Type B pancreatic cell (in vitro differentiated cells): ENCODE measurements around the gene DOK4. TPM values are rescaled to one million over a fixed set of nuclear protein-coding genes. Genes with fewer than 3 reads are reported as not detected.

ENCODE experiments used
- DNase-seq: peaks from one replicate; pipeline ENCODE4 v3.0.0; 2021; ENCODE audit warnings: mixed read lengths; ENCODE audit not compliant: unreplicated experiment; ENCODE audit errors: extremely low spot score
- H3K27ac Mint-ChIP-seq: 2 replicates; pipeline ENCODE4 v1.8.0; 2021; ENCODE audit warnings: mild to moderate bottlenecking, mixed read lengths
- H3K27me3 Mint-ChIP-seq: 2 replicates; pipeline ENCODE4 v1.8.0; 2021; ENCODE audit warnings: mixed read lengths
- H3K36me3 Mint-ChIP-seq: 2 replicates; pipeline ENCODE4 v1.8.0; 2021; ENCODE audit warnings: mixed read lengths
- H3K4me1 Mint-ChIP-seq: one replicate; pipeline ENCODE4 v1.8.0; 2021; ENCODE audit warnings: mixed read lengths; ENCODE audit not compliant: unreplicated experiment
- H3K4me3 Mint-ChIP-seq: 2 replicates; pipeline ENCODE4 v1.8.0; 2021; ENCODE audit warnings: mild to moderate bottlenecking, mixed read lengths
- H3K9me3 Mint-ChIP-seq: 2 replicates; pipeline ENCODE4 v1.8.0; 2021; ENCODE audit warnings: mixed read lengths
- total RNA-seq: library from RNA; stranded (reverse); gene quantifications from 2 replicates; pipeline ENCODE4 v1.2.1, GENCODE V29; 2021; ENCODE audit warnings: low replicate concordance
- TF ChIP-seq, protein P1 (sequence below): fragments of 200-600 bp; sonication (generic); conservative IDR thresholded peaks from 2 replicates; pipeline ENCODE4 v1.5.0; 2021; ENCODE audit warnings: antibody characterized with exemption, mild to moderate bottlenecking

DOK4 gene
- total RNA-seq, 1 donor from 2014 or later = 33.3 TPM

DNA sequence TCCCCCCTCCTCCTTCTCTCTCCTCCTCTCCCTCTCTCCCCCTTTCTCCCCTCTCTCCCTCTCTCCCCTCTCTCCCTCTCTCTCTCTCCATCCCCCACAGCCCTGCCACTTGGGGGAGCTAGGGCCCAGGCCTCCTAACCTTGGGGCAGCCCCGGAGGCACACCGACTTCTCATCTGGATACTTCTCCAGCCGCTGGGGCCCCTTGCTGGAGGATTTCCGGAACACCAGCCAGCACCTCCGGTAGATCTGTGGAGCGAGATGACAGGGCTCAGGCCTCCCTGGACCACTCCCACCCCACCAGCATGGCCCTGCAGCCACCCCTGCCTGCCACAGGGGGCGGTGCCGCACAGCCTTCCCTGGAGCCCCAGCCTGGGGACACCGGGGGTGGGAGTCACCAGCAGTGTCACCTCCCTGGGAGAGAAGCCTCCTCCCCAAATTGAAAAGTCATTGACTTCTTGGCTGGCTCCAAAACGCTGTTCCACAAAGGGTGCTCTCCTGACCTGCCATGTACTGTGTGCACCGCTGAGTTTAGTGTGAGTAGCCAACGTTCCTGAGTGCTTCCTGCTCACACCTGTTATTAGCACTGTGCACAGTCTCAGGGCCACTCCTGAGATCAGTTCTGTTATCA, 10.5 kb downstream of the DOK4 start:
- H3K27ac Mint-ChIP-seq = no peak overlapping the region
- peaks cover 9% of the 10 kb centered on the region for H3K36me3 Mint-ChIP-seq
- no peaks in the 10 kb centered on the region for H3K9me3 Mint-ChIP-seq
- H3K4me1 Mint-ChIP-seq = peaks cover 39% of the 10 kb centered on the region
- TF ChIP-seq, protein P1, sequence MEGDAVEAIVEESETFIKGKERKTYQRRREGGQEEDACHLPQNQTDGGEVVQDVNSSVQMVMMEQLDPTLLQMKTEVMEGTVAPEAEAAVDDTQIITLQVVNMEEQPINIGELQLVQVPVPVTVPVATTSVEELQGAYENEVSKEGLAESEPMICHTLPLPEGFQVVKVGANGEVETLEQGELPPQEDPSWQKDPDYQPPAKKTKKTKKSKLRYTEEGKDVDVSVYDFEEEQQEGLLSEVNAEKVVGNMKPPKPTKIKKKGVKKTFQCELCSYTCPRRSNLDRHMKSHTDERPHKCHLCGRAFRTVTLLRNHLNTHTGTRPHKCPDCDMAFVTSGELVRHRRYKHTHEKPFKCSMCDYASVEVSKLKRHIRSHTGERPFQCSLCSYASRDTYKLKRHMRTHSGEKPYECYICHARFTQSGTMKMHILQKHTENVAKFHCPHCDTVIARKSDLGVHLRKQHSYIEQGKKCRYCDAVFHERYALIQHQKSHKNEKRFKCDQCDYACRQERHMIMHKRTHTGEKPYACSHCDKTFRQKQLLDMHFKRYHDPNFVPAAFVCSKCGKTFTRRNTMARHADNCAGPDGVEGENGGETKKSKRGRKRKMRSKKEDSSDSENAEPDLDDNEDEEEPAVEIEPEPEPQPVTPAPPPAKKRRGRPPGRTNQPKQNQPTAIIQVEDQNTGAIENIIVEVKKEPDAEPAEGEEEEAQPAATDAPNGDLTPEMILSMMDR = peak; percentile 81
- DNase-seq = no peak
- H3K27me3 Mint-ChIP-seq = no peaks in the 10 kb centered on the region
- H3K4me3 Mint-ChIP-seq = no peak overlapping the region

DNA sequence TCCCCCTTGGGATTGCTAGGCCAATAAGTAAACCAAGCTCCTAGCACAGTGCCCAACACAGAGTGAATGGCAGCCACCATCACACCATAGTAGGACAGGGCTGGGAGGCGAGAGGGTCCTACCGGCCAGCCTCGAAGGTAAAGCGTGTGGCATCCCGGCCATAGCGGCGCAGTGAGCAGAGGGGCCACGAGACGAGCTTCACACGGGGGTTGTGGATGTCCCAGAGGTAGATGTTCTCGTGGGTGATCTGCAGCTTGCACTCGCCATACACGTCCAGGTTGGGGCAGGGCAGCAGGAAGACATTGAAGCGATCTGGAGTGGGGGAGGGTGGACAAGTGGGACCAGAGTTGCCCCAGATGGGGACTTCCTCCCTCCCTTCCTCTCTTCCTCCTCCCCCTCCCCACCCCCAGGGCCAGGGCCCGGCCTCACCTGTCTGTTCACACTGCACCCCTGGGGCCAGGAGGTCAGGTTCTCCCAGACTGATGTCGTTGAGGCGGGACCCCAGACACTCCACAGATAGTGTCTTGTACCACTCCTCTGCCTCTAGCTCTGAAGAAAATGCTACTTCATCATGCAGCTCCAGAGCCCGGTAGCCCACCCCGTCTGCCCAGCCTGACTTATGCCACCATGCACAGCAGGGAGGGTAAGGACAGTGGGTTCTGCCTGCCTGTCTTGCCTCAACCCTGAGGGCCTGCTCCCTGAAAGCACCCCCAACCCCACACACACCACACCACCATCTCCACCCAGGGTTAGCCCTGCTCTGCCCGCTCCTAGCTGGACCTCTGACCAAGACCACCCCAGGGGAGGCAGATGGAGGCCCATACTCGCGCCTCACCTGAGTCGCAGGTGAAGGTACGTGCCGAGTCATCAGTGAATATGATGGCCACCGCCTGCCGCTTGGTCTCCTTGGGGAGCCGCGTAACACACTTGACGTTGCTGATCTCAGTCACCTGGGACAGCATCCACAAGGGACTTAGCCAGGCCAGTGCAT, 11.3 kb downstream of the DOK4 start:
- Mint-ChIP-seq H3K36me3 (peaks cover 10% of the 10 kb centered on the region), H3K9me3 (no peaks in the 10 kb centered on the region), H3K27me3 (no peaks in the 10 kb centered on the region), H3K4me3 (no peak overlapping the region), H3K27ac (no peak overlapping the region), H3K4me1 (peaks cover 33% of the 10 kb centered on the region)
- TF ChIP-seq, protein P1 = no peak
- no peak for DNase-seq

DNA sequence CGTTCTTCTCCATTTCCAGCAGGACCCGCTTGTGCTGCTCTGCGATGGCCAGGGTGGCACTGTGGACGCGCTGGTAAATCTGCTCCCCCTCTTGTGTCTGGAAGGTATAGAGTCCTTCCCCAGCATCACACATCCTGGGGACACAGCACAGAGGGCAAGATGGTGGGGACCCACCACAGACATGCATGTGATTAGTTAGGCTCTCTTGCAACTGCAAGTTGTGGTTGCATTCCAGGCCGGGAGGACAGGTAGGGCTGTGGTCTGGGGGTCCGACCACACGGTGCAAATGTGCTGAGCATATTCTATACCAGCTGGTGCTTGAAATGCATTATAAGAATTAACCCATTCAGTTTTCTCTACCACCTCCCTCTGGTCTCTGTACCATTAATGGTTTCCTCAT, 12.4 kb downstream of the DOK4 start:
- H3K27ac Mint-ChIP-seq = no peak overlapping the region
- peaks cover 26% of the 10 kb centered on the region for H3K4me1 Mint-ChIP-seq
- TF ChIP-seq, protein P1 = no peak
- H3K4me3 Mint-ChIP-seq = no peak overlapping the region
- peaks cover 10% of the 10 kb centered on the region for H3K36me3 Mint-ChIP-seq
- H3K9me3 Mint-ChIP-seq = no peaks in the 10 kb centered on the region
- DNase-seq = no peak
- H3K27me3 Mint-ChIP-seq = no peaks in the 10 kb centered on the region

DNA sequence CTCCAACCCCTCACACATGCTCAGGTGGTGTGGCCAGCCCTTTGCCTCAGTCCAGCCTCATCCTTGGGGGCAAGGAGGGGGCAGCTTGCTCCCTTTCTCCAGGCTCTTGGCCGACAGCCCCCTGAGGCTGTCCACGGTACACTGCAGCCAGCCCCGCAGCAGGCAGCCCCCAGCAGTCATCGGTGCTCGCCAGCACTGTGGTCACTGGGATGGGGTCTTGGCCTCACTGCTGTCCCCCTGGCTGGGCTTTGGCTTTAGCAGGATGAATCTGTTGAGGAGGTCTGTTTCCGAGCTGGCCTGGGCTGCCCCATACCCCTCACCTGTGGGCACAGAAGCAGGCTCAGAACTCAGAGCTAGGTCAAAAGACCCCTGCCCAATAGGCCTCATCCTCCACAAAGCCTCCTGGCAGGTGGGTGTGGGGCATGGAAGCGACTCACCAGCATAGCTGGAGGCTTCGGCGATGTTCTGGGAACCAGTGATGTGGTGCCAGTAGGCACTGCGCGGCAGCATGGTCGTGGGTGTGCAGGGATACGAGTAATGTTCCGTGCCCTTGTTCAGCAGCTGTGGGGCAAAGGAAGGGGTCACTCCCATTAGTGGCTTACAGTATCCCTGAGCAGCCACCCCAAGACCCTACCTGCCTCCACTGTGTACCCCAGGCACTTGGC, 13.0 kb downstream of the DOK4 start:
- peaks cover 16% of the 10 kb centered on the region for H3K36me3 Mint-ChIP-seq
- H3K9me3 Mint-ChIP-seq = no peaks in the 10 kb centered on the region
- TF ChIP-seq, protein P1 = no peak
- H3K27ac Mint-ChIP-seq = no peak overlapping the region
- no peaks in the 10 kb centered on the region for H3K27me3 Mint-ChIP-seq
- H3K4me1 Mint-ChIP-seq = peaks cover 20% of the 10 kb centered on the region
- DNase-seq = no peak
- no peak overlapping the region for H3K4me3 Mint-ChIP-seq

DNA sequence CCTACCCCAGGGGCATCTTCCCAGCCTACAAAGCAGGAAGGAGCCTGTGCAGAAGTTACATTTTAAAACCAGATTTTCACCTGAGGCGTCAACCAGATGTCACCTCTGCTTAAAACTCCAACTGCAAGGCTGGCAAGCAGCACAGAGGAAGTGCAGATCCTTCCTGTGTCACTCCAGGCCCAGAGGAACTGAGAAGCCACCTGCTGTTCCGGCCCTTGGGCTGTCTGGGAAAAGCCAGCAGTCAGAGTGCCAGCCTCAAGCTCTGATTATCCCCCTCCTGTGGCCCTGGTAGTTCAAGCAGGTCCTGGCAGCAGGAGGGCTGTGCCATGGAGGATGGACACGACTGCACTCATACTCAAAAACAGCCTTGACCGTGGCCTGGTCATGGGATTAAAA, 13.6 kb downstream of the DOK4 start:
- H3K4me3 Mint-ChIP-seq = no peak overlapping the region

More for the DNA sequence above, 13.6 kb downstream of the DOK4 start:
- TF ChIP-seq, protein P1 = no peak
- H3K36me3 Mint-ChIP-seq = peaks cover 21% of the 10 kb centered on the region
- H3K9me3 Mint-ChIP-seq = no peaks in the 10 kb centered on the region
- peaks cover 19% of the 10 kb centered on the region for H3K4me1 Mint-ChIP-seq
- H3K27ac Mint-ChIP-seq = peak overlapping the region; percentile 92
- H3K27me3 Mint-ChIP-seq = no peaks in the 10 kb centered on the region
- DNase-seq = no peak
